Measurements from ENCODE around the gene GMNN.
"Not testable (repeated sequence)": the region's sequence is repeated elsewhere in the genome, so short reads cannot be mapped to it uniquely, and the experiment has no call there.

GMNN gene

GRCh38 chr6:24763578-24763977 is 11.2 kb upstream of the GMNN start:
- no peak for FAIRE-seq

- not testable (repeated sequence) for FAIRE-seq
Observed at GRCh38 chr6:24764833-24765828, 9.6 kb upstream of the GMNN start.

- not testable (repeated sequence) for FAIRE-seq
Observed at GRCh38 chr6:24765968-24766367, 8.8 kb upstream of the GMNN start.

GRCh38 chr6:24766680-24767462 is 7.9 kb upstream of the GMNN start:
- FAIRE-seq = peak; percentile 73

- no peak for FAIRE-seq
Observed at GRCh38 chr6:24768361-24768760, 6.4 kb upstream of the GMNN start.

- no peak for FAIRE-seq
Observed at GRCh38 chr6:24775520-24776058, 852 bp downstream of the GMNN start.

- no peak for FAIRE-seq
Observed at GRCh38 chr6:24777227-24777626, 2.5 kb downstream of the GMNN start.

- no peak for FAIRE-seq
Observed at GRCh38 chr6:24778121-24778520, 3.4 kb downstream of the GMNN start.

- FAIRE-seq = no peak
Observed at GRCh38 chr6:24778878-24779277, 4.1 kb downstream of the GMNN start.

GRCh38 chr6:24779416-24780016 is 4.8 kb downstream of the GMNN start:
- no peak for FAIRE-seq

- no peak for FAIRE-seq
Observed at GRCh38 chr6:24780206-24780605, 5.5 kb downstream of the GMNN start.

GRCh38 chr6:24788031-24788665 is 13.4 kb downstream of the GMNN start:
- no peak for FAIRE-seq

GRCh38 chr6:24795106-24795505 is 20.4 kb downstream of the GMNN start:
- no peak for FAIRE-seq

GRCh38 chr6:24796616-24797290 is 22.0 kb downstream of the GMNN start:
- no peak for FAIRE-seq

GRCh38 chr6:24797596-24798216 is 23.0 kb downstream of the GMNN start:
- no peak for FAIRE-seq

GRCh38 chr6:24798740-24799540 is 24.2 kb downstream of the GMNN start, which contains the start of gene ARMH2:
Gene ARMH2, minus strand, starts transcription at chr6:24798917. Its CDS starts 60 bp downstream, at chr6:24798857.
- no peak for FAIRE-seq

- FAIRE-seq = no peak
Observed at GRCh38 chr6:24799541-24799915, 24.8 kb downstream of the GMNN start.

GRCh38 chr6:24802271-24803059 is 27.7 kb downstream of the GMNN start:
- no peak for FAIRE-seq

- FAIRE-seq = no peak
Observed at GRCh38 chr6:24807584-24807983, 32.8 kb downstream of the GMNN start.

- no peak for FAIRE-seq
Observed at GRCh38 chr6:24809728-24810127, 35.0 kb downstream of the GMNN start.
